ENCODE results near the gene GALNT17. TPM values are rescaled to one million over a fixed set of nuclear protein-coding genes. Genes with fewer than 3 reads are reported as not detected.
"Not testable (repeated sequence)": the region's sequence is repeated elsewhere in the genome, so short reads cannot be mapped to it uniquely, and the experiment has no call there.

GALNT17 gene
- total RNA-seq, 2 experiments from 2014 or later = not detected

DNA sequence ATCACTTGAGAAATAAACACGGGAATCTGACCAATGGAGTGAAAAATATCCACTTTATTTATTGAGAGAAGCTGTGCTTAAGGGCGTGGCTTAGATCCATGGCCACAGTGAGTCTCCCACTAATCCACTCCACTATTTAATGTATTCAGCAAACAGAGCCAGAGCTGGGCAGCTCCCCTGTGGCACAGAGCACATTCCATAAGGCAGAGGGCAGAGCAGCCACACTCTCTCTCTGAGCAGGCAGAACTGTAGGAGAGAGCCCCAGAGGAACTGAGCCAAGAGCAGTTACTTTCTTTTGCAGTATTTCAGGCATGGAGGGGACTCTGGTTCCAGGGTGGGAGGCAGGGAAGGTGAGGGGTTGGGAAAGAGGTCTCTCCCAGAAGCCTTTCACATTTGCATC lies 106.0 kb downstream of the GALNT17 start:
- no peak for DNase-seq
- no peaks in the 10 kb centered on the region for H3K36me3 Mint-ChIP-seq
- H3K27ac Mint-ChIP-seq = no peak overlapping the region
- no peaks in the 10 kb centered on the region for H3K27me3 Mint-ChIP-seq
- no peak overlapping the region for H3K4me3 Mint-ChIP-seq
- no peaks in the 10 kb centered on the region for H3K4me1 Mint-ChIP-seq
- H3K9me3 Mint-ChIP-seq = peaks cover 5% of the 10 kb centered on the region

DNA sequence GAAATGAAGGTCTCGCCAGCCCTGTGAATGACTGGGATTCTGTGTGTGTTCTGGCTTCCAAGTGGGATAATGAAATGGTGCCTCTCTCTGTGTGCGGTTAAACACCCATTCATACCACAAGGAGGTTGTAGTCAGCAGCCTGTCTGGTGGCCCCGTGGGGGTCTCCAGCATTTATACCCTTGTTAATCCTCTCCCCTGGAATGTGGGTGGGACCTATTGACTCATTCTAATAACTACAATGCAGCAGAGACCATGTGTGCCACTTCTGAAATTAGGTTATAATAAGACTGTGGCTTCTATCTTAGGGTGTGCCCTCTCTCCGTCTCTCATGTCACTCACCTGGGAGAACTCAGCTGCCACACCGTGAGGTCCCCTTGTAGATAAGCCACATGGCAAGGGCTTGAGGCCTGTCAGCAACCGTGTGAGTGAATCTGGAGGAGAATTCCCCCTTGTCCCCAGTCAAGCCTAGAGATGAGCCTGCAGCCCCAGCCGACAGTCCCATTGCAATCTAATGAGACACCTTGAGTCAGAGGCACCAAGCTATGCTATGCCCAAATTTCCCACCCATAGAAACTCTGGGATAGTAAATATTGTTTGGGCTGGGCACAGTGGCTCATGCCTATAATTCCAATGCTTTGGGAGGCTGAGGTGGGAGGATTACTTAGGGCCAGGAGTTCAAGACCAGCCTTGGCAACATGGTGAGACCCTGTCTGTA lies 106.8 kb downstream of the GALNT17 start:
- peaks cover 9% of the 10 kb centered on the region for H3K9me3 Mint-ChIP-seq
- H3K27ac Mint-ChIP-seq = no peak overlapping the region
- no peaks in the 10 kb centered on the region for H3K27me3 Mint-ChIP-seq
- H3K36me3 Mint-ChIP-seq = no peaks in the 10 kb centered on the region
- no peak overlapping the region for H3K4me3 Mint-ChIP-seq
- no peaks in the 10 kb centered on the region for H3K4me1 Mint-ChIP-seq
- DNase-seq = no peak

DNA sequence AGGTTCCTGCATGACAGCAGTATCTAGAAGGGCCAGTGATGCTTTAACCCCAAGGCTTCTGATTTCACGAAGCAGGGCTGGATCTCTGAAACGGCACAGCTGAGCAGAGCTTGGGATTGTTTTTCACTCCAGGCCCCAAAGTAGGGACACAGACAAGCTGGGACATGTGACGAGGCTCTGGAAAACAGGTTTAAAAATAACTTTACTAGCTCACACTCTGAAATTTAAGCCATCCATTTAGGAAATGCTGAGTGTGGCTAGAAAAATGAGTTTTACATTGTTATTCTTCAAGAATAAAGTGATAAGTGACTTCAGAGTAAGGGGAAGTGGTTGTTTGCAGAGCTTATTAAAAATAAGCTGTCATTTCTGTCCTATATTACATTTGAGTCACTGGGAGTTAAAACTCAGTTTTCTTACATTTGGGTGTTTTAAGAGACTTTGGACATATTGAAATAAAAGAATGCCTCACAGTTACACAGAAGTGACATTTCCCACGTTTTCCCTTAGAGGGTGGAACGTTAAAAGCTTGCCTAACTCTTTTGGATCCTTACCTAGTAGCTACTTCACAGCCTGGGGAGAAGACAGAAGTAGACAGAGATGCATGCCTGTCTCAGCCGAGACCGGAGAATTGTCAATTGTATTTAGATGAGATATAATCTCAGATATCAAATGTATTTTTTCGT lies 107.8 kb downstream of the GALNT17 start:
- H3K27me3 Mint-ChIP-seq = no peaks in the 10 kb centered on the region
- no peak for DNase-seq
- H3K4me1 Mint-ChIP-seq = no peaks in the 10 kb centered on the region
- H3K27ac Mint-ChIP-seq = no peak overlapping the region
- peaks cover 11% of the 10 kb centered on the region for H3K9me3 Mint-ChIP-seq
- H3K4me3 Mint-ChIP-seq = no peak overlapping the region
- H3K36me3 Mint-ChIP-seq = no peaks in the 10 kb centered on the region

DNA sequence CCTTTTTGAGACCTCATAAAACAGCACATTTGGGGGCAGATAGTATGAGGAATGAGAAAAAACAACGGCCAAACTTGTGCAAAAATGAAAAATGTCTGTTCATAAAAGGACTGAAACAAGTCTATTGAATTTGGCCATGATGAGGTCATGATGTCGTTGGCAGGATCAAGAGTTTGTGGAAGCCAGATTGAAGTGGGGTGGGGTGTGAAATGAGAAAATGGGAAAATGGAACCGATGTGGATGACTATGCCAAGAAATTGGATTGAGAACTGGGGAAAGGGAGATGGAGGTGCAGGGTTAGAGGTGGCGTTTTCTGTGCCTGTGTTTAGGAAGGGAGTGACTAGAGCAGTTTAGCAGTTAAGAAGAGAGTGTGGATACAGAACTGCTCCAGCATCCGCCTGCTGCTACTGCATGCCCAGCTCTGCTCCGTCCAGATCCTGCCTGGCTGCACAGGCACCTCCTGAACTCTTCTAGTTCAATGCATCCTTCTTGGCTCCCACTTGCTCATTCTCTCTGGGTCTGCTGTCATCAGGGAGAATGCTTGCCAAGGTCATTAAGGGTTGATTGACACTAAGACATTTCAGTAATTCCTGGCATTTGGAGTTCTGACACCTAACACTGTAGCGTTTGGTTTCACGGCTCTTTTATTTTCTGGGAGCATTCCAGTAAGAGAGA lies 111.9 kb downstream of the GALNT17 start:
- Mint-ChIP-seq H3K9me3 (peaks cover 20% of the 10 kb centered on the region), H3K27me3 (no peaks in the 10 kb centered on the region), H3K36me3 (no peaks in the 10 kb centered on the region), H3K4me3 (no peak overlapping the region), H3K27ac (no peak overlapping the region), H3K4me1 (no peaks in the 10 kb centered on the region)
- DNase-seq = no peak

DNA sequence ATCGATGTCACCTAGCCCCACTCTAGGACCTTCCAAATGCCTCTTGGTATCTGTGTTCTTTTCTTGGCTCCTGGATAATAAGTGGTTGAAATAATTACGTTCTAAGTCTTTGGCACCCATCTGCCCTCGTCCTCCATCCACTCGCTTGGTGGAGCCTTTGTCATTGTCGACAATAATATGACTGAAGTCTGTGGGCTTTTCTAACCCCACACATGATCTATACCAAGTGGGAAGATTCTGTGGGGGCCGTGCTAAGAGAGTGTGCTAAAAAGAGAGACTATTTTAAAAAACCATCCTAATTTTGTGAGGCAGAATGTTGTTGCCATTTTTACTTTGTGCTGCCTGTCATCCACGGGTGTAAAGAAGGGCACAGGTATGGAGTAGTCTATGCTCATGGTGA lies 113.1 kb downstream of the GALNT17 start:
- H3K4me3 Mint-ChIP-seq = no peak overlapping the region
- DNase-seq = no peak
- no peak overlapping the region for H3K27ac Mint-ChIP-seq
- no peaks in the 10 kb centered on the region for H3K27me3 Mint-ChIP-seq
- H3K36me3 Mint-ChIP-seq = no peaks in the 10 kb centered on the region
- peaks cover 20% of the 10 kb centered on the region for H3K9me3 Mint-ChIP-seq
- no peaks in the 10 kb centered on the region for H3K4me1 Mint-ChIP-seq

DNA sequence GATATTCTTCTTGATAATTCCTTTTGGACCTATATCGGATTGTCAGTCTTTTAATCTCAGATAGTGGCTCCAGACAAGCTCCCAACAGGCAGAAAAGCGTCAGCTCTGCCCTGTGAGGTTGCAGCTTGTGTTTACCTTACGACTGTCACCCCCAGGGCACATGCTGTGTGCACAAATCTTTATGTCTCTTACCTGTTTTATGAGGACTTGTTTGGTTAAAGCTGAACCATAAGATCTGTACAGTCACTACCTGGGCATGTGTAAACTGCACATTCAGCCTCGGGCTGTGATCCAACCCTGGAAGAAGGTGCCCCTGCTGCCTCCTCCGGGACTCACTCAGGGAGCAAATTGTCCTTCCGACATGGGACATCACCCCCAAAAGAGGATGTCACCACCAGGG lies 119.8 kb downstream of the GALNT17 start:
- no peak for DNase-seq
- Mint-ChIP-seq H3K4me1 (no peaks in the 10 kb centered on the region), H3K27ac (no peak overlapping the region), H3K36me3 (no peaks in the 10 kb centered on the region), H3K4me3 (no peak overlapping the region), H3K27me3 (no peaks in the 10 kb centered on the region), H3K9me3 (peaks cover 9% of the 10 kb centered on the region)

DNA sequence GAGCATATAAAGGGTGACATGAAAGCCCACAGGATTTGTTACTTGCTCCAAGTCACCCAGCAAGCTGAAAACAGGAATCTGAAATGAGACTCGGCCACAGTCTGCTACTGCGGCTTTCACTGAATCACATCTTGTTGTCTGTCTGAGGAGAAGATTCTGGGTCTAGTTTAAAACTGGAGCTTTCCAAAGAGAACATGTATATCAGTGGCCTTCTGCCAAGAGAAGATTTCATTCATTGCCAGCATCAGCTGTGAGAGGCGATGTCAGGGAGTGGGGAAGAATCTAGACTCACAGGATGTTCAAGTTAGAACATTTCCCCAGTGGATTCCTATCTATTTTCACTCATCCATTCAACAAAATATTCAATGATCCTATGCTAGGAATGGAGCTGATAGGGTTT lies 122.8 kb downstream of the GALNT17 start:
- no peaks in the 10 kb centered on the region for H3K36me3 Mint-ChIP-seq
- no peak overlapping the region for H3K27ac Mint-ChIP-seq
- H3K9me3 Mint-ChIP-seq = peaks cover 5% of the 10 kb centered on the region
- H3K4me3 Mint-ChIP-seq = no peak overlapping the region
- DNase-seq = no peak
- no peaks in the 10 kb centered on the region for H3K4me1 Mint-ChIP-seq
- no peaks in the 10 kb centered on the region for H3K27me3 Mint-ChIP-seq

DNA sequence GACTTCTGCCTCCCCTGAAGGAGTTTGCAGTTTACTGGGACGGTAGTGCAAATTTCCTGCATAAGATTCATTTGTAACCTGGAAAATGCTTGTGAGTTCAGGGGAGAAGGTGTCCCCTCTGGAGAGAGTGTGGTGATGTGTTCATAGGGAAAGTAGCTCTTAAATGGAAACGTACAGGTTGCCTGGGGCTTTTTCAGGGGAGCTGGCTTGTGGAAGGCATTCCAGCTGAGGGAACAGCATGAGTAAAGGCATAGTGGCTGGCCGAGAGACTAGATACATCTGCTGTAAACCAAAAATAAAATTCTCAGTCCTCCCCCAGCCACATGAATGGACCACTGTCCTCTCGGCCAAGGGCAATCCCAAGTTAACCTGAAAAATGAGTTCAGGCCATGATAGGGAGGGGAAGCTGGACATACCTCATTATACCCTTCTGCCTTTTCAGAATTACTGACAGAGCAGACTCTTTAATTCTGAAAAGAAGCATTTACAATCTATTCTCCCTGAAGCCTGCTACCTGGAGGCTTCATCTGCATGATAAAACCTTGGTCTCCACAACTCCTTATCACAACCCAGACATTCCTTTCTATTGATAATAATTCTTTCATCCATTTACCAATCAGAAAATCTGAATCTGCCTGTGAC lies 123.7 kb downstream of the GALNT17 start:
- H3K4me3 Mint-ChIP-seq = no peak overlapping the region
- H3K27ac Mint-ChIP-seq = no peak overlapping the region
- no peak for DNase-seq
- H3K27me3 Mint-ChIP-seq = no peaks in the 10 kb centered on the region
- peaks cover 5% of the 10 kb centered on the region for H3K9me3 Mint-ChIP-seq
- H3K36me3 Mint-ChIP-seq = no peaks in the 10 kb centered on the region
- H3K4me1 Mint-ChIP-seq = no peaks in the 10 kb centered on the region

DNA sequence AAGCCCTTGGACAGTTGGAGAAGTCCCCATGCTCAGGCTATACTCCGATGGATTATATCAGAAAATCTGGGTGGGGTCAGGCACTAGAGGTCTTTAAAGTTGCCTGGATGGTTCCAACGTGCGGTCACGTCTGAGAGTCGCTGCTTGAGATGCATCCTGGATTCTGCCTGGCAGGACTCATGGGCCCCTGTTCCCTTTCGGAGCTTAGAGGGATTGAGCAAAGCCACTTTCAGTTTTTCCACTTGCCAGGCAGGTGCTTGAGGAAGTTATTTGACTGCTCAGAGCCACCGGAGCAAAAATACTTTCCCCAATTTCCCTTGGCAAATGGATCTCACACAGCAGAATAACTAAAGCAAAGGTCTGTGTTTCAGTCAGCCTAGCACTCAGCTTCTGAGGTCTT lies 129.1 kb downstream of the GALNT17 start:
- Mint-ChIP-seq H3K4me1 (no peaks in the 10 kb centered on the region), H3K27me3 (no peaks in the 10 kb centered on the region), H3K27ac (no peak overlapping the region), H3K4me3 (no peak overlapping the region), H3K36me3 (no peaks in the 10 kb centered on the region), H3K9me3 (peaks cover 12% of the 10 kb centered on the region)
- no peak for DNase-seq

DNA sequence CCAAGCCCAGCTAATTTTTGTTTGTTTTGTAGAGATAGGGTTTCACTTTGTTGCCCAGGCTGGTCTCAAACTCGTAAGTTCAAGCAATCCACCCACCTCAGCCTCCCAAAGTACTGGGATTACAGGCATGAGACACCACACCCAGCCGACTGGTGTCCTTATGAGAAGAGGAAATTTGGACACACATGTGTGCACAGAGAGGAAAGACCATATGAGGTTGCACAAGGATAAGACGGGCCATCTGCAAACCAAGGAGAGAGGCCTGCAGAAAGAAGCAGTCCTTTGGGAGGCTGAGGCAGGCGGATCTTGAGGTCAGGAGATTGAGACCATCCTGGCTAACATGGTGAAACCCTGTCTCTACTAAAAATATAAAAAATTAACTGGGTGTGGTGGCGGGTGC lies 130.9 kb downstream of the GALNT17 start:
- H3K36me3 Mint-ChIP-seq, H3K27me3 Mint-ChIP-seq, H3K4me3 Mint-ChIP-seq, H3K4me1 Mint-ChIP-seq, DNase-seq, H3K27ac Mint-ChIP-seq: not testable (repeated sequence)
- peaks cover 18% of the 10 kb centered on the region for H3K9me3 Mint-ChIP-seq

DNA sequence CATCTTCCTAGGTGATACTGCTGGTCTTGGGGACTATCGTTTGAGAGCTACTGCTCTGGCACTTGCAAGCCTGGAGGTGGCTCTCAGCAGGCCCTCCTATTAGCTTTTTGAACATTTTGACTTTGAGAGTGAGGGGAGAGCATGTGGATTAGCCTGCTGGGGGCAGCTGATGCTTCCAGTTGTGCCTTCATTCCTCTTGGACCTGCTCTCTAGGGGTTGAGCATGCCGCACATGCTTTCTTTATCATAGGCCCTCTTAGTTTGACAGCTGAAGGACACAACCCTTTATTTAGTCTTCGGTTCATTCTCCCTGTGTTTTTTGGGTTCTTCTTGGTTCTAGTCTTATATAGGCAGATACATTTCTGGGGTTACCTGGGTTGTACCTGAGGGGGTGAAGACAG lies 132.1 kb downstream of the GALNT17 start:
- no peaks in the 10 kb centered on the region for H3K36me3 Mint-ChIP-seq
- no peak overlapping the region for H3K27ac Mint-ChIP-seq
- DNase-seq = no peak
- H3K4me3 Mint-ChIP-seq = no peak overlapping the region
- H3K27me3 Mint-ChIP-seq = no peaks in the 10 kb centered on the region
- peaks cover 16% of the 10 kb centered on the region for H3K9me3 Mint-ChIP-seq
- no peaks in the 10 kb centered on the region for H3K4me1 Mint-ChIP-seq

DNA sequence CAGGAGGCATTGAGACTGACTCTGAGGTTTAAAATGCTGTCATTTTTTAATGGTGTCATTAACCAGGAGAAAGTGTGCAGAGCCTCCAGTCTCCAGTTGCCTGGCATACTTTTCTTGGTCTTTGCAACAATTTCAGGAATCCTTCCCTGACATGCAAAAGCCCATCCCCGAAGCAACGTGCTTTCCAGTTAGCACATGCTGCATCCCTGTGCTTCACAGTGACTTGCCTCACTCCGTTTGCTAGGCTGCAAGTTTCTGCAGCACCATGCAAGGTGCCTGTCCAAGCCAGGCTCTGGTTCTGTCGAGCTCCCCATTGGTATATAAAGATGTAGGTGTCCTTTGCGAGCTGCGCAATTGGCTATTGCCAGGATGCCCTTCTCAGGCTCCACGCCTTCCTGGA lies 135.0 kb downstream of the GALNT17 start:
- no peaks in the 10 kb centered on the region for H3K36me3 Mint-ChIP-seq
- H3K9me3 Mint-ChIP-seq = peaks cover 16% of the 10 kb centered on the region
- no peak for DNase-seq
- no peak overlapping the region for H3K27ac Mint-ChIP-seq
- H3K4me1 Mint-ChIP-seq = no peaks in the 10 kb centered on the region
- no peaks in the 10 kb centered on the region for H3K27me3 Mint-ChIP-seq
- no peak overlapping the region for H3K4me3 Mint-ChIP-seq

DNA sequence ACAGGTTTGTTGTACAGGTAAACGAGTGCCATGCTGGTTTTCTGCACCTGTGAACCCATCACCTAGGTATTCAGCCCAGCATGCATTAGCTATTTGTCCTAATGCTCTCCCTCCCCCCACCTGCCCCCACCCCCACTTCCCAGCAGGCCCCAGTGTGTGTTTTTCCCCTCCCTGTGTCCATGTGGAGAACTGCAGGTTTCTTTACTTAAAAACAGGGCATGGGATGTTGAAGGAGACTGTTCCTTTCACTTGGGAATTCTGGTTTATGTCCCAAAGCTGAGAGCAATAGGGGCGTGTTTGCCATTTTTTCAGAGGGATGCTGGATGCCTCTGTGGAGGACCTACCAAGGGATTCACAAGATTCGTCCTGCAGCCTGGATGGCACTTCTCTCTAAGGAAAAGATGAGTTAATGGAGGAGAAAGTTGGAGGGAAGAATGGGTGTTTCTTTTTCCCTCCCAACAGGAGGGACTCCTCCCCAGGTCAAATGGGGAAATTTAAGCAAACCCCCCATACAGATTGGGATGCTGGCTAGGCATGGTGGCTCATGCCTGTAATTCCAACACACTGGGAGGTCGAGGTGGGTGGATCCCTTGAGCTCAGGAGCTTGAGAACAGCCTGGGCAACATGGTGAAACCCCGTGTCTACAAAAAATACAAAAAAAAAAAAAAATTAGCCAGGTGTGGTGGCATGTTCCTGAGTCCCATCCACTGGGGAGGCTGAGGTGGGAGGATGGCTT lies 136.0 kb downstream of the GALNT17 start:
- DNase-seq = no peak
- no peak overlapping the region for H3K4me3 Mint-ChIP-seq
- H3K27me3 Mint-ChIP-seq = no peaks in the 10 kb centered on the region
- H3K36me3 Mint-ChIP-seq = no peaks in the 10 kb centered on the region
- peaks cover 16% of the 10 kb centered on the region for H3K9me3 Mint-ChIP-seq
- no peaks in the 10 kb centered on the region for H3K4me1 Mint-ChIP-seq
- no peak overlapping the region for H3K27ac Mint-ChIP-seq

DNA sequence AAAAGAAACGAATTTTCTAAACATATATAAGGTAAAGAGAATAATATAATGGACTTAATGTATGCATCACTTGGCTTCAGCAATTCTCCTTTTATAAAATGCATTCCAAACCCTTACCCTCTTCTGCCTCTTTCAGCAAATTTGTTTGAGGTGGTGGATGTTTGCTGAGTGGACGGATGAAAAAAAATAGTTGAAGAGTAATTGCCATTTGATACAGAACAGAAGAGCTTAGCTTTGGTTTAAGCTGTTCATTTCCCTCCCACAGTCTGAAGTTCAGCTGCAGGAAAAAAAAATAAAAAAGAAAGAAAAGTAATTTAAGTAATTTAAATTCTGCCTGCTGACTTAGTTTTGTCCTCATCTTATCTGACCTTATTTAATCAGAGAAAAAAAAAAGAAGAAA lies 138.6 kb downstream of the GALNT17 start:
- Mint-ChIP-seq H3K36me3 (no peaks in the 10 kb centered on the region), H3K4me1 (no peaks in the 10 kb centered on the region), H3K27ac (no peak overlapping the region), H3K27me3 (no peaks in the 10 kb centered on the region), H3K4me3 (no peak overlapping the region), H3K9me3 (peaks cover 8% of the 10 kb centered on the region)
- no peak for DNase-seq

DNA sequence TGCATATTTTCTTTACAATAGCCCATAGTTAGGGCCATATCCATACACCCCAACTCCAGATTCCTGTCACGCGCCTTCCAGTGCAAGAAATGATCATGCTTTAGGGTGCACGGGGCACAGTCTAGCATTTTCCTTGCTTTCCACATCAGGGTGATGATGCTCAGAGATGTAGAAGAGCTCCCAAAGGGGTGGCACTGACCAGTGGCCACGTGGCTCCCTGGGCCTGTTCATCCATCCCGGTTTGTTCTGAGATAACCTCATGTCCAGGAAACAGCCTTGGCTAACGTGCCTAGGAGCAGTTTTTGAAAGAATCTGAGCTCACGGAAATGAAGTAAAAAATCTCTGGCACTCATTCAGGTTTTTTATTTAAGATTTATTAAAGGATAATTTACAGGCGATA lies 139.3 kb downstream of the GALNT17 start:
- Mint-ChIP-seq H3K4me3 (no peak overlapping the region), H3K4me1 (no peaks in the 10 kb centered on the region), H3K9me3 (peaks cover 5% of the 10 kb centered on the region), H3K27ac (no peak overlapping the region), H3K36me3 (no peaks in the 10 kb centered on the region), H3K27me3 (no peaks in the 10 kb centered on the region)
- DNase-seq = no peak

Measured in activated naive CD8-positive, alpha-beta T cell treated with anti-CD3 and anti-CD28 coated beads for 36 hours (primary cell).